Ascending aorta (tissue), 2 donors: Measurements from ENCODE around the gene RPUSD2. TPM values are rescaled to one million over a fixed set of nuclear protein-coding genes. Genes with fewer than 3 reads are reported as not detected.

Experiments used
- DNase-seq, 2 donors: peaks; one replicate each; pipeline ENCODE4 v3.0.0-alpha.2; 2019; ENCODE audit warnings: low spot score in 2 of 2
- H3K27ac ChIP-seq, 2 donors: fragments of 200-600 bp; sonication (generic); one replicate each; pipeline ENCODE4 v1.5.1; 2016 to 2017; ENCODE audit warnings: mild to moderate bottlenecking in 1 of 2
- H3K27me3 ChIP-seq: fragments of 200-600 bp; sonication (generic); one replicate; pipeline ENCODE4 v1.5.1; 2017
- H3K36me3 ChIP-seq, 2 donors: fragments of 200-600 bp; sonication (generic); one replicate each; pipeline ENCODE4 v1.5.1; 2016
- H3K4me1 ChIP-seq, 2 donors: fragments of 200-600 bp; sonication (generic); one replicate each; pipeline ENCODE4 v1.5.1; 2016 to 2017; ENCODE audit warnings: mild to moderate bottlenecking in 1 of 2
- H3K4me3 ChIP-seq, 2 donors: fragments of 200-600 bp; sonication (generic); one replicate each; pipeline ENCODE4 v1.5.1; 2016 to 2017; ENCODE audit warnings: mild to moderate bottlenecking in 1 of 2
- H3K9me3 ChIP-seq, 2 donors: fragments of 200-600 bp; sonication (generic); one replicate each; pipeline ENCODE4 v1.5.1; 2016
- intact Hi-C: fragments of 100-400 bp; cut with DNase I; formaldehyde crosslinking; loops from one replicate; pipeline ENCODE4 v1.15.1; 2023
- total RNA-seq: library from RNA; depleted of rRNA; stranded (reverse); fragments of >200 nt; gene quantifications from one replicate; pipeline ENCODE4 v1.1.0, GENCODE V29; 2016
- TF ChIP-seq, protein P1 (sequence below), 3 experiments: fragments of 200-600 bp in 2 of 3; fragments of 450-650 bp in 1 of 3; sonication (generic) in 2 of 3; IDR thresholded peaks; one replicate each; pipeline ENCODE4 v1.5.1; 2016 to 2019; ENCODE audit warnings: antibody characterized with exemption in 3 of 3, mild to moderate bottlenecking in 1 of 3, moderate library complexity in 1 of 3

Gene RPUSD2
- total RNA-seq, 1 donor from 2014 or later = 2.4 TPM

GRCh38 chr15:40618906-40619305 is 49.8 kb downstream of the RPUSD2 start:
- H3K36me3 ChIP-seq = no peaks in the 10 kb centered on the region
- no peak overlapping the region for H3K4me3 ChIP-seq
- H3K4me1 ChIP-seq = no peaks in the 10 kb centered on the region
- intact Hi-C loops = no loop called here
- no peak overlapping the region for H3K27ac ChIP-seq
- no peaks in the 10 kb centered on the region for H3K27me3 ChIP-seq
- no peaks in the 10 kb centered on the region for H3K9me3 ChIP-seq
- TF ChIP-seq, protein P1, sequence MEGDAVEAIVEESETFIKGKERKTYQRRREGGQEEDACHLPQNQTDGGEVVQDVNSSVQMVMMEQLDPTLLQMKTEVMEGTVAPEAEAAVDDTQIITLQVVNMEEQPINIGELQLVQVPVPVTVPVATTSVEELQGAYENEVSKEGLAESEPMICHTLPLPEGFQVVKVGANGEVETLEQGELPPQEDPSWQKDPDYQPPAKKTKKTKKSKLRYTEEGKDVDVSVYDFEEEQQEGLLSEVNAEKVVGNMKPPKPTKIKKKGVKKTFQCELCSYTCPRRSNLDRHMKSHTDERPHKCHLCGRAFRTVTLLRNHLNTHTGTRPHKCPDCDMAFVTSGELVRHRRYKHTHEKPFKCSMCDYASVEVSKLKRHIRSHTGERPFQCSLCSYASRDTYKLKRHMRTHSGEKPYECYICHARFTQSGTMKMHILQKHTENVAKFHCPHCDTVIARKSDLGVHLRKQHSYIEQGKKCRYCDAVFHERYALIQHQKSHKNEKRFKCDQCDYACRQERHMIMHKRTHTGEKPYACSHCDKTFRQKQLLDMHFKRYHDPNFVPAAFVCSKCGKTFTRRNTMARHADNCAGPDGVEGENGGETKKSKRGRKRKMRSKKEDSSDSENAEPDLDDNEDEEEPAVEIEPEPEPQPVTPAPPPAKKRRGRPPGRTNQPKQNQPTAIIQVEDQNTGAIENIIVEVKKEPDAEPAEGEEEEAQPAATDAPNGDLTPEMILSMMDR (IDR thresholded peaks at IDR 0.05) = no peak
- DNase-seq = no peak

DNA sequence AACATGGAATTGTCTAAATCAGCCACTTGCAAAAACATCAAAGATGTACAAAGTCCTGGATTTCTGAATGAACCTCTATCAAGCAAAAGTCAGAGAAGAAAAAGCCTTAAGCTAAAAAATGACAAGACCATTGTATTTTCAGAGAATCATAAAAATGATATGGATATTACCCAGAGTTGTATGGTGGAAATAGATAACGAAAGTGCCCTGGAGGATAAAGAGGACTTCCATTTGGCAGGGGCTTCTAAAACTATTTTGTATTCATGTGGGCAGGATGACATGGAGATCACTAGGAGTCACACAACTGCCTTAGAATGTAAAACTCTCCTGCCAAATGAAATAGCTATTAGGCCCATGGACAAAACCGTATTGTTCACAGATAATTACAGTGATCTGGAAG is 54.3 kb downstream of the RPUSD2 start:
- intact Hi-C loops = no loop called here
- Histone ChIP-seq H3K27me3 (no peaks in the 10 kb centered on the region), H3K4me1 (no peaks in the 10 kb centered on the region), H3K36me3 (no peaks in the 10 kb centered on the region), H3K4me3 (no peak overlapping the region), H3K27ac (no peak overlapping the region), H3K9me3 (no peaks in the 10 kb centered on the region)
- no peak for DNase-seq
- TF ChIP-seq, protein P1 (IDR thresholded peaks at IDR 0.05) = no peak

Other genes with a start within 250 kb of the RPUSD2 start
- gene INAFM2, start 245.6 kb upstream of the RPUSD2 start, total RNA-seq = 69.8 TPM
- 55.8 TPM for gene CCDC9B, start 228.4 kb upstream of the RPUSD2 start, total RNA-seq
- gene PHGR1, start 218.3 kb upstream of the RPUSD2 start, total RNA-seq = not detected
- 0.32 TPM for gene DISP2, start 211.1 kb upstream of the RPUSD2 start, total RNA-seq
- 5.1 TPM for gene KNSTRN, start 186.6 kb upstream of the RPUSD2 start, total RNA-seq
- gene IVD, start 163.5 kb upstream of the RPUSD2 start, total RNA-seq = 39.5 TPM
- gene BAHD1, start 128.3 kb upstream of the RPUSD2 start, total RNA-seq = 10.6 TPM
- gene CHST14, start 98.3 kb upstream of the RPUSD2 start, total RNA-seq = 22.0 TPM
- gene CCDC32, start 4.3 kb upstream of the RPUSD2 start, total RNA-seq = 16.4 TPM
- not detected for gene KNL1, start 24.9 kb downstream of the RPUSD2 start, total RNA-seq
- not detected for gene RAD51, start 125.9 kb downstream of the RPUSD2 start, total RNA-seq
- 6.0 TPM for gene RMDN3, start 186.0 kb downstream of the RPUSD2 start, total RNA-seq
- 26.4 TPM for gene GCHFR, start 194.8 kb downstream of the RPUSD2 start, total RNA-seq
- not detected for gene C15orf62, start 200.7 kb downstream of the RPUSD2 start, total RNA-seq
- gene ZFYVE19, start 237.8 kb downstream of the RPUSD2 start, total RNA-seq = 61.0 TPM
- 26.2 TPM for gene DNAJC17, start 238.2 kb downstream of the RPUSD2 start, total RNA-seq